Epidermal melanocyte (primary cell): ENCODE results near the gene LRIG1.

Source experiments
- DNase-seq: peaks from one replicate; pipeline ENCODE4 v3.0.0; 2011; ENCODE audit warnings: low spot score; ENCODE audit not compliant: insufficient read length

LRIG1 gene

DNA sequence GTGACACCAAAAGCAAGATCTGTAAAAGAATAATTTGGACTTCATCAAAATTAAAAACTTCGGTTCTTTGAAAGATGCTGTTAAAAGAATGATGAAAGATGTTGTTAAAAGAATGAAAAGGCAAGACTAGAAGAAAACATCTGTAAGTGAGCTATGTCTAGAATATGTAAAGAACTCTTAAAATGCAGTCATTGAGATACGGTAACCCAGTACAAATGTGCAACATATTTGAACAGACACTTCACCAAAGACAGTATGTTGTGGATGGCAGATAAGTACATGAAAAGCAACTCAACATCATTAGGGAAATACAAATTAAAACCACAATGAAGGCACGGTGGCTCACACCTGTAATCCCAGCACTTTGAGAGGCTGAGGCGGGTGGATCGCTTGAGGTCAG, 139.5 kb downstream of the LRIG1 start:
- DNase-seq: no peak

DNA sequence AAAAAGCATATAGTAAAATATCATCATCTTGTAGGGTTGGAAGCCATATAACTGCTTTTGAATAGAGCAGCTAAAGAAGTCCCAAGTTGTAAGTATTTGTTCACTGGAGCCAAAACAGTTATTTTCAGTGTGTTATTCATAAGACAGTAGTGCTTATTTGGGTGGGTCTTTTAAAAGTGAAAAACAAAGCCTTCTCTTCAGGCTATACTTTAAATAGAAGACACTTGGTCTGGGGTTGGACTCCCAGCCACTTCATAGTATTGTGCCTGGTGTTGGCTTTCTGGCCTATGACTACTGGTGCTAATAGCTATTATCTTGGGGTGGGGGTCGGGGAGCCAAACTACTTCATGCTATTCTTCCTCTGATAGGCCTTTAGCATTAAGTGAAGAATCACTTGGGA, 144.8 kb downstream of the LRIG1 start:
- DNase-seq: no peak

DNA sequence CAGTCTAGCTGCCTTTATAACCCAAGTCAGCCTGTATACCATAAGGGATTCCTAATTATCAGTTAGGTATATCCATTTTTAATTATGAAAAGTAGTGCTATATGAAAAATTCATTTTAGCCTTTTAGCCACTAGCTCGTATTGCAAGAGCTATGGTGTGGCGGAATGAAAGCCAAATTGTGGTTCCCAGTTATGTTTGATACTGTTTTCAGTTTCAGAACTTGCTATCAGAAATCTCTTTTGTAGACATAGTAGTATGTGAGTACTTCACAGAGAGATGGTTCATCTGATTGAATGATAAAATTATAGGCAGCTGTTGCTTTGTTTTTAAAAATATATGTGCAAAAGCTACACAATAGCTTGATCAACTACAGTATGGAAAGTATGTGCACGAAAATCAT, 145.4 kb downstream of the LRIG1 start:
- no peak for DNase-seq

DNA sequence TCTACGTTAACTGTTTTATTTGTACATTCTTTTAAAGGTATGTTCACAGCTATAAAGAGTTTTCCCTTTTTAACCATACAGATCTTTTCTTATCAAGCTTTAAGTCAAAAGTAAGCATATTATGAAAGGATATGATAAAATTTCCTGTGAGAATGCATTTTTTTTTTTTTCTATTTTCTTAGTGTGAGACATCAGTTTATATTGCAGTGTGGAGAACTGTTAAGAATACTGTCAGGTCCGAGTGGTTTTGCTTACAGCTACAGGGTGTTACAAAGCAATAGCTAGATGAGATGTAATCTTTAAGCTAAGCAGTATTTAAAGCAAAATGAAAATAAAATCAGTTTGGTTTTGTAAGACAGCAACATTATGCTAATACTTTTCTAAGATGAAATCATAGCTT, 146.8 kb downstream of the LRIG1 start:
- DNase-seq: no peak

DNA sequence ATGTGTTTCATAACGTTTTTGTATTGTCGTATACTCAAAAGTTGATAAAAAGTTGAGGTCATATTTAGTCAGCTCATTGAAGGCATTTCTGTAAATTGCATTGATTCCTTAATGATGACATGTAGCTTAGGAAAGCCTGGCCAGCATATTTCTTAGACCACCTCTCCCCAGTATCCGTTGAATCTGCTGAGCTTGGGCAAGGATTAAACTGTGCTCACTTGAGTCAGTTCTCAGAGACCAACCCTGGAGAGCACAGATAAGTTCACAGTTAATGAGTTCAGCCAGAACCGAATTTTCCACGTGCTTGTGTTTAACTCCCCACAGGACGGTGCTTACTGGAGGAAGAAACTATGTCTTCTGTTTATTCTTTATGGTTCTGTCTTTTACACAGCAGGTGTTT, 147.3 kb downstream of the LRIG1 start:
- no peak for DNase-seq

DNA sequence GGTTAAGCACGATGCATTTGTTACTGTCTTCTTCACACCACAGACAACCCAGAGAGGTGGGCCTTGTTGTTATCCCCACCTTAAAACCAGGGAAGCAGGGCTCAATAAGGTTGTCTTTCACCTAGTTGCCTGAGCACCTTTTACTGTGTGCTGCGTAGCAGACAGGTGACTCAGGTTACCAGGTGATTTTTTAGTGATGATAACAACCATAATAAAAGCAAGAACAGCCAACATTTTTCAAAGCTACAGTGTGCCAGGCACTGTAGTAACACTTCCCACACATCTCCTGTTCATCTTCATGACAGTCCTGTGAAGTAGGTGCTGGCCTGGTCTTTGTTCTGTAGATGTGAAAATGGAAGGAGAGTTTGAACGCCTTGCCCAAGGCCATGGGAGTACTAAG, 147.8 kb downstream of the LRIG1 start:
- DNase-seq: no peak

DNA sequence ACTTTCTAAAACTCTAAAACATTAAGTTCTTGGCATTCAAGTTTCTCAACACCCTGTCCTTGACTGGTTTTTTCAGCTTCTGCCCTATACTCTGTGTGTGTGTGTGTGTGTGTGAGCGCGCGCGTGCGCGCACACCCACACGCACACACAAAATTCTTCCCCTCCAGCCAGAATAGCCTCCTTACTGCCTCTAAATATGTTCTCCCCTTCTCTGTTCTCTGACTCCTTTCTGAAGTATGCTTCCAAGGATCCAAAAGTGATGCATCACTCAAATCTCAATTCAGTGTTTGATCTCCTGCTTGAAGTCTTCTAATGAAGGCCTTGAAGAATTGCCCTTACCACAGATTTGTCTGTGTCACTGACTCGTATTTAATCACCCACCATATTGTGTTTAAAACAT, 150.2 kb downstream of the LRIG1 start:
- no peak for DNase-seq

DNA sequence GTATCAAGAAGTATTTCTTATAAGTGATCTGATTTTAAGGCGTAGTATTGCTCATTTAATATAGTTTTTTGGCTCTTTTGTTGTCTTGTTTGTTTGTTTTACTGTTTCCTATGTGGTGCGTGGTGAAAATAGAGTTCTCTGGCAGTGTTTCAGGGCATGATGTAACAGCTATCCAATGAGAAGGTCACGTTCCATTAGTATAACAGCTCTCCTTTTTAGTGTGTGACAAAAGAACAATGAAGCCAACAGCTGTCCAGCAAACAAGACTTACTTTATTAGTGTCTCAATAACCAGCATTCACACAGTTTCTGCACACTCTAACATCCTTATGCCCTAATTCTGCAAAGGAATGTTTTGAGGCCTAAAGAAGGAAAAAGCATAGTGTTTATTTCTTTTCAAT, 152.1 kb downstream of the LRIG1 start:
- DNase-seq: no peak

DNA sequence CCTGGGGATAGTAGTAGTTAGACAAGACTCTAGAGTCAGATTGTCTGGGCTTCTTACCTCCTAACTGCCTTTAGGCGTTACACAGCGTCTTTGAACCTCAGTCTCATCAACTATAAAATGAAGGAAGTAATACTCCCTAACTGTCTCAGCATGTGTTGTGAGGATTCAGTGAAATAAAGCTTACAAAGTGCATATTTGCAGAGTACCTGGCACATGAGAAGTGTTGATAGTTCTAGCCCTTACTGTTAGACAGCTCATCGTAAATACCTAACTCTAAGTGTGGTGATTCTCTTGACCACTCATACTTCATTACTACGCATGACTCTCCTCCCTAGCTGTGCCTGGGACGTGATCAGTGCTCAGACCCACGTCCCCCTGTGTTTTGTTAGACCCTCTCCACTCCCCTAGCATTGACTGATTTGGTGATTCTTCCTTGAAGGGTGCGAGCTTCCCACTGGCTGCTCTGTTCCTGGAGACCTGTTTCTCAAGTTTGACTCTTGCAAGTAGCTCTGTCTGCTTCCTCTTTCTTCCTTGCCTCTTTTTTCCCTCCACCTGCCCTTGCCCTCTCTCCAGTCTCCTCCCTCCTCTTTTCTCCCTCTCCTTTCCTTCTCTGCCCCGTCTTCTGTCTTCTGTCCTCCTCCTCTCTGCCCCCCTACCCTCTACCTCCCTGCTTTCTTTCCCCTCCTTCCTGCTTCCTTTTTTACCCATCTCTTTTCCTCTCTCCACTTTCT, 155.8 kb downstream of the LRIG1 start:
- no peak for DNase-seq

DNA sequence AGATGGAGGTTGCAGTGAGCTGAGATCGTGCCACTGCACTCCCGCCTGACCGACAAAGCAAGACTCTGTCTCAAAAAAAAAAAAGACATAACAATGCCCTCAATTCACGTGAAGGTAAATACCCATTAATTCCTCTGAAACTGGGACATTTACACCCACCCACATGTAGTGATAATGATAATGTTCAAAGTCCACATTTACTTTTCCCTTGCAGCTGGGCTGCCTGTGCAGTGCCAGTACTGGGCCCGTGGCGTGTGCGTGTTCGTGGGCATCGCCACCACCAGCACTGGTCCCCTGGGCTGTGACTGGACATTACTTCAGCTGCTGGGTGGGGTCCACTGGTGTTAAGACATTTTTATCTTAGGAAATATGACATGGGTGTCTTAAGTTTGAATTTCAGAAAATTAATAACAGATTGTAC, 156.4 kb downstream of the LRIG1 start:
- DNase-seq: no peak

DNA sequence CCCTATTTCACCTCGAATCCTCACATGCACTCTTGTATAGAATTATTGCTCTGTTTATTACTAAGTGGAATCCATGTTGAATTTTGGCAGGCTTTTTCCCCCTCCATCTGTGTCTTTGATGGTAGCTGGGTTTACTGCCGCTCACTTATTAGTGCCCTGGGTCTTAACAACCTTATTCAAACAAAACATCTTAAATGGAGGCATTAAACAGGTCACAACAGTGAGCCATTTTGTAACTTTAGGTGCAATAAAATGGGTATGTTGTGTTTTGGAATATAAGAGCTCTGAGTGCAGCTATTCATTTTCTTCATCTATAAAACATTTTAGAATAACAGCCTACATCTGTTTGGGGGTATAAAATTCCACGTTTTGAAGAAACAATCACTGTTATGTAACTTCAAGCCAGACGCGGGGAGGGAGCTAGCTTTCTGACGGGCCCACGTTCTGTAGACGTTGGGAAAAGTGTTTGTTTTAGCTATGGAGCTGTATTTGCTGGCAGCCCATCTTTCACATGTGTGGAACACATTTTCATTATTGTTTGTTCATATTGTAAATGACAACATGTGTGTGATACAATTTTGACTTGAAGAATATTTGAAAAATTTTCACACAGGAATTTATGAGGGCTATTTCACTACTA, 158.0 kb downstream of the LRIG1 start:
- peak; percentile 28 for DNase-seq

DNA sequence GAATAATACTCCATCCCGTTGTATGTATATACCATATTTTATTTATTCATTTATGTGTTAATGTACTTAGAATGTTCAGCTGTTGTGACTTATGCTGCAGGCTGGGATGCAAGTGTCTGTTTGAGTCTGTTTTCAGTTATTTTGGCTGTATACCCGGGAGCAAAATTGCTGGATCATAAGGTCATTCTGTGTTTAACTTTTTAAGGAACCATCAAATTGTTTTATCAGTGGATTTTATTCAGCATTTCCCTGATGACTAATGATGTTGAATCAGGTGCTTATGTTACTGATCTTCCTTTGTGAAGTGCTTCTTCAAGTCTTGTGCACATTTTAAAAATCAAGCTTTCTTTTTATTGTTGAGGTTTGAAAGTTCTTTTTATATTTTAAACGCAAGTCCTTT, 161.9 kb downstream of the LRIG1 start:
- DNase-seq: no peak

DNA sequence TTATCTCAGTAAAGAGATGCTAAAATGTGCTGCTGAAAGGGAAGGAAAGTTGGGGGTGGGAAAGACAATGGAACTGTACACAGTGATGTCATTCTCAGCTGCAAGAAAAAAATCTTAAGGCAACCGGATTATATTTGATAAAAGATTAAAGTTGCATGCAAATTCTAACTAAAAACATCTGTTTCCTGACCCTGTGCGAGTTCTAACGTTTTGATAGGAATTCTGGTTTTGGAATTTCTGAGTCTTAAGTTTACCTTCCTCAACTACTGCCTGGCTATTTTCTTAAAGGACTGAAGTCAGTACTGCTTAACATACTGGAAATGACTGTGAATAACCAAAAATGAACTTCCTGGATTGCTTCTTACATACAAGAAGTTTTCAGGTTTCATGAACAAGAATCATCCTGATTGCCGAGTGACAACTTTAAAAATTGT, 164.5 kb downstream of the LRIG1 start:
- DNase-seq: no peak

DNA sequence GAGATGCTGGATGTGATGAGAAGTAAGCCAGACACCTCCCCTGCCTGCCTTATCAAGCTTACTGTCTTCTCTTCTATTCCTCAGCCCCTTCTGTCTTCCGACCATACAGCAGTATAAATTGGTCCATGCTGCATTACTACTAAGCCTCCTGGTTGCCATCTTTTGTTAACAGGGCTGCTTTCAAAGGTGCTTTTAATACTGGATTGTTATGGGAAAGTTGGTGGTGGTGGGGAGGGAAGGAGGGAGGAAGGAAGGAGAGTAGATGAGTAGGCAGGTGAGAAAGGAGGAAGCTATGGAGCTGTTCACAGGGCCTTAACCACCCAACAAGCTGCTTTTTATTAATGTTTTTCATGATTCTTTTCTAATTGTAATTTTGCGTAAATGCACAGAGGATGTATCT, 165.2 kb downstream of the LRIG1 start:
- no peak for DNase-seq
